Fibroblast of lung (primary cell): ENCODE results near the gene RIOK3. TPM values are rescaled to one million over a fixed set of nuclear protein-coding genes. Genes with fewer than 3 reads are reported as not detected.

Source experiments
- DNase-seq, 2 donors: peaks; one replicate each; pipeline versions ENCODE4 v3.0.0 to v3.0.0-alpha.2; 2010; ENCODE audit warnings: low read depth in 2 of 2
- H2AFZ ChIP-seq: 2 replicates; pipeline ENCODE4 v1.5.1; 2012; ENCODE audit warnings: low read length, control low read depth, inconsistent platforms
- H3K27ac ChIP-seq: 2 replicates; pipeline ENCODE4 v1.5.1; 2011; ENCODE audit warnings: low read length, control low read depth; ENCODE audit not compliant: insufficient read depth
- H3K27me3 ChIP-seq: 2 replicates; pipeline ENCODE4 v1.5.1; 2011; ENCODE audit warnings: mild to moderate bottlenecking, low read length; ENCODE audit not compliant: control insufficient read depth, insufficient read depth
- H3K36me3 ChIP-seq: 2 replicates; pipeline ENCODE4 v1.5.1; 2011; ENCODE audit warnings: low read length; ENCODE audit not compliant: control insufficient read depth, insufficient read depth
- H3K4me1 ChIP-seq: 2 replicates; pipeline ENCODE4 v1.5.1; 2011; ENCODE audit warnings: low read length; ENCODE audit not compliant: control insufficient read depth, insufficient read depth; ENCODE audit errors: extremely low read depth
- H3K4me2 ChIP-seq: 2 replicates; pipeline ENCODE4 v1.5.1; 2011; ENCODE audit warnings: low read length, control low read depth; ENCODE audit not compliant: insufficient read depth; ENCODE audit errors: extremely low read depth
- H3K4me3 ChIP-seq, 4 experiments: fragments of 200-600 bp in 1 of 4; sonication (generic) in 1 of 4; replicated peaks in 1 of 4; 2 replicates each; pipeline ENCODE4 v1.5.1; 2011 to 2016; ENCODE audit warnings: low read length in 4 of 4, low read depth in 3 of 4, mild to moderate bottlenecking in 3 of 4, control low read depth in 2 of 4, inconsistent platforms in 1 of 4, mixed read lengths in 1 of 4; ENCODE audit not compliant: insufficient read depth in 1 of 4; ENCODE audit errors: control extremely low read depth in 1 of 4
- H3K79me2 ChIP-seq: 2 replicates; pipeline ENCODE4 v1.5.1; 2012; ENCODE audit warnings: mild to moderate bottlenecking, low read length, inconsistent platforms; ENCODE audit not compliant: control insufficient read depth, insufficient read depth
- H3K9ac ChIP-seq: 2 replicates; pipeline ENCODE4 v1.5.1; 2011; ENCODE audit warnings: mild to moderate bottlenecking, low read length, control low read depth; ENCODE audit not compliant: insufficient read depth
- H3K9me3 ChIP-seq: 2 replicates; pipeline ENCODE4 v1.5.1; 2012; ENCODE audit warnings: low read depth, low read length; ENCODE audit not compliant: control insufficient read depth, insufficient read depth
- H4K20me1 ChIP-seq: 2 replicates; pipeline ENCODE4 v1.5.1; 2011; ENCODE audit warnings: low read length; ENCODE audit not compliant: control insufficient read depth, insufficient read depth; ENCODE audit errors: extremely low read depth
- EZH2 ChIP-seq: IDR thresholded peaks from 2 replicates; pipeline ENCODE4 v1.5.1; 2012; ENCODE audit warnings: low read length, control low read depth, mild to moderate bottlenecking; ENCODE audit errors: missing control alignments
- polyA plus RNA-seq, 2 donors: library from polyadenylated mRNA; depleted of rRNA in 1 of 2; stranded (reverse) in 1 of 2; unstranded in 1 of 2; fragments of >200 nt; gene quantifications; 2 replicates each; pipeline ENCODE4 v1.2.1, GENCODE V29; 2011 to 2012; ENCODE audit warnings: missing spikeins in 1 of 2
- total RNA-seq: library from RNA; depleted of rRNA; stranded (reverse); fragments of >200 nt; gene quantifications from 2 replicates; pipeline ENCODE4 v1.2.1, GENCODE V29; 2014
- TF ChIP-seq, protein P1 (sequence below), 2 donors: IDR thresholded peaks in 1 of 2; conservative IDR thresholded peaks in 1 of 2; 1 replicate in 1 of 2; 2 replicates in 1 of 2; pipeline ENCODE4 v1.5.1; 2011 to 2012; ENCODE audit warnings: low read length in 2 of 2, control low read depth in 1 of 2, inconsistent platforms in 1 of 2, low read depth in 1 of 2, mild to moderate bottlenecking in 1 of 2

The RIOK3 gene
- total and polyA plus RNA-seq, 2 donors (not counting 1 experiment from before 2014, with no cell fraction given) = 48.4 to 78.8 TPM

DNA sequence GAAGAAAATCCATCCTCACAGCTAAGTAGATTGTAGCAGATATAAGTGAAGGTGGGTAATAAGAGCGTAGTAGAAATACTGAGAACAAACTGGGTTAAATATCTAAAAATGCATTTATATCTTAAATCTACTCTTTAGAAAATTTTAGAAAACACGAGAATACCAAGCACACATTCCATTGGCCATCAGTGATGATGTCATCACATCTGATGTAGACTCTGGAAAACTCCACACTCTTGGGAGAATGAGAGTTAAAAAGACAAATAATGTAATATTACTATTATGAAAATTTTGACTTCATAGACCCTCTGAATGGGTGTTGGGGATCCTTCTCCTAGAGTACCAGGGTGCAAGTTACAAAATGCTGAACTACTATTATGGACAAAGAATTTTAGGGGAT, 3.7 kb downstream of the RIOK3 start:
- Histone ChIP-seq H3K4me3 (no peak overlapping the region), H2AFZ (no peak overlapping the region), H3K9me3 (no peaks in the 10 kb centered on the region), H3K4me2 (no peak overlapping the region), H3K36me3 (no peaks in the 10 kb centered on the region), H3K79me2 (peaks cover 84% of the 10 kb centered on the region), H4K20me1 (peaks cover 1% of the 10 kb centered on the region), H3K27me3 (no peaks in the 10 kb centered on the region), H3K27ac (no peak overlapping the region), H3K4me1 (peaks cover 3% of the 10 kb centered on the region), H3K9ac (no peak overlapping the region)
- TF ChIP-seq, protein P1, sequence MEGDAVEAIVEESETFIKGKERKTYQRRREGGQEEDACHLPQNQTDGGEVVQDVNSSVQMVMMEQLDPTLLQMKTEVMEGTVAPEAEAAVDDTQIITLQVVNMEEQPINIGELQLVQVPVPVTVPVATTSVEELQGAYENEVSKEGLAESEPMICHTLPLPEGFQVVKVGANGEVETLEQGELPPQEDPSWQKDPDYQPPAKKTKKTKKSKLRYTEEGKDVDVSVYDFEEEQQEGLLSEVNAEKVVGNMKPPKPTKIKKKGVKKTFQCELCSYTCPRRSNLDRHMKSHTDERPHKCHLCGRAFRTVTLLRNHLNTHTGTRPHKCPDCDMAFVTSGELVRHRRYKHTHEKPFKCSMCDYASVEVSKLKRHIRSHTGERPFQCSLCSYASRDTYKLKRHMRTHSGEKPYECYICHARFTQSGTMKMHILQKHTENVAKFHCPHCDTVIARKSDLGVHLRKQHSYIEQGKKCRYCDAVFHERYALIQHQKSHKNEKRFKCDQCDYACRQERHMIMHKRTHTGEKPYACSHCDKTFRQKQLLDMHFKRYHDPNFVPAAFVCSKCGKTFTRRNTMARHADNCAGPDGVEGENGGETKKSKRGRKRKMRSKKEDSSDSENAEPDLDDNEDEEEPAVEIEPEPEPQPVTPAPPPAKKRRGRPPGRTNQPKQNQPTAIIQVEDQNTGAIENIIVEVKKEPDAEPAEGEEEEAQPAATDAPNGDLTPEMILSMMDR (conservative IDR thresholded peaks at IDR 0.05 in 1 of 2, IDR thresholded peaks at IDR 0.05 in 1 of 2; ENCODE audit: low read depth in 1 of 2, low read length in 2 of 2) = no peak
- no peak for TF ChIP-seq EZH2
- no peak for DNase-seq

DNA sequence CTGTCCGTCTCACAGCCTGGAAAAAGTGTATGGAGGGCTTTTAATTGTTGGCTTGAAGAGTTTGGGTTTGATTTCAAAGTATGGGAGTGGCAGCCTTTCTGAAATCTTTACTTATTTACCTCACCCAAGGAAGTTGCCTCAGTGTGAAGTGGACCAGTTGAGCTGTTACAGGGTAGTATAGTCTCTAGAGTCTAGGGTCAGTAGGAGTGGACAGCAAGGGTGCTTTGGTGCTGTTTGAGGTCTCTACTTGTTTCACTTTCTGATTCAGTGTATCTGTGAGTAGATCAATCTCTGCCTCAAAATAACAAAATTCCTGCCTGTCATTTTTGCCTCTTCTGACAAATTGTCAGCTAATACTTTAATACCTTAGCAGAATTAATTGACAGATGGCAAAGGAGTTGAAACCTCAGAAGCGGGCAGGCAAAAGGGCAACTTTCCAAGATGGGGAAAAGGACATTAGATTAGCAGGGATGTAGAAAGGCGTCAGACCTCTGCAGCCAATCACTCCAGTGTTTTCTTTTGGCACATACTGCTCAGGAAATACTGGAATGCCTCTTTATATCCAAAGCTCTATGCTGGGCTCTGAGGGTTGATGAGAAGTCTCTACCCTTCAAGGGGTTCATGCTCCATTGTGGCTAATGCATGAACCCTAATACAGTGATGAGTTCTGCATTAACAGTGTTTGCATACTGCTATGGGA, 5.9 kb downstream of the RIOK3 start:
- no peaks in the 10 kb centered on the region for H3K27me3 ChIP-seq
- peaks cover 4% of the 10 kb centered on the region for H3K36me3 ChIP-seq
- H3K4me1 ChIP-seq = peaks cover 3% of the 10 kb centered on the region
- peaks cover 4% of the 10 kb centered on the region for H4K20me1 ChIP-seq
- H3K79me2 ChIP-seq = peaks cover 76% of the 10 kb centered on the region
- no peak for TF ChIP-seq EZH2
- TF ChIP-seq, protein P1 (conservative IDR thresholded peaks at IDR 0.05 in 1 of 2, IDR thresholded peaks at IDR 0.05 in 1 of 2; ENCODE audit: low read depth in 1 of 2, low read length in 2 of 2) = no peak
- H3K4me2 ChIP-seq = no peak overlapping the region
- H3K4me3 ChIP-seq = no peak overlapping the region
- no peak overlapping the region for H3K9ac ChIP-seq
- no peak for DNase-seq
- H3K9me3 ChIP-seq = no peaks in the 10 kb centered on the region
- H3K27ac ChIP-seq = no peak overlapping the region
- no peak overlapping the region for H2AFZ ChIP-seq

DNA sequence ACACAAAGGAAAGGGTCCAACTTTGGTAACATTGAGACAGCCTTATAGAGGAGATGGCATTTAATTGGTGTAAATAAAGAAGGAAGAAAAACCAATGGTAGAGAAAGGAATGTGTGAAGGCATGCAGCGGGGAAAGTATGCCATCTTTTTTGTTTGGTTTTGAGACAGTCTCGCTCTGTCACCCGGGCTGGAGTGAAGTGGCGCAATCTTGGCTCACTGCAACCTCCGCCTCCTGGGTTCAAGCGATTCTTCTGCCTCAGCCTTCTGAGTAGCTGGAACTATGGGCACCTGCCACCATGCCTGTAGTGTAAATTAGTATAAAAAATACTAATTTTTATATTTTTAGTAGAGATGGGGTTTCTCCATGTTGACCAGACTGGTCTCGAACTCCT, 6.4 kb downstream of the RIOK3 start:
- Histone ChIP-seq H3K4me1 (peaks cover 3% of the 10 kb centered on the region), H3K36me3 (peaks cover 4% of the 10 kb centered on the region), H3K27ac (no peak overlapping the region), H3K27me3 (no peaks in the 10 kb centered on the region), H3K4me2 (no peak overlapping the region), H3K4me3 (no peak overlapping the region), H4K20me1 (peaks cover 3% of the 10 kb centered on the region), H3K79me2 (peaks cover 71% of the 10 kb centered on the region), H2AFZ (no peak overlapping the region), H3K9ac (no peak overlapping the region), H3K9me3 (no peaks in the 10 kb centered on the region)
- no peak for DNase-seq
- TF ChIP-seq EZH2 = no peak
- TF ChIP-seq, protein P1 (conservative IDR thresholded peaks at IDR 0.05 in 1 of 2, IDR thresholded peaks at IDR 0.05 in 1 of 2; ENCODE audit: low read depth in 1 of 2, low read length in 2 of 2) = no peak
